Measurements from ENCODE around the gene CDK14. TPM values are rescaled to one million over a fixed set of nuclear protein-coding genes. Genes with fewer than 3 reads are reported as not detected.

CDK14 gene
- 23.5 TPM for total RNA-seq

- DNase-seq (ENCODE audit: low spot score), result peak; percentile 73
Measured at GRCh38 chr7:90595801-90596670, at the start of gene CDK14. Gene CDK14 (plus strand): TSS chr7:90596321. CDS start chr7:90596628, 307 bp downstream.

- no peak for DNase-seq (ENCODE audit: low spot score)
Measured at GRCh38 chr7:90551036-90551435, 45.1 kb upstream of the CDK14 start.

GRCh38 chr7:90552521-90552920, 43.6 kb upstream of the CDK14 start:
- no peak for DNase-seq (ENCODE audit: low spot score)

- no peak for DNase-seq (ENCODE audit: low spot score)
Measured at GRCh38 chr7:90560730-90561129, 35.4 kb upstream of the CDK14 start.

- DNase-seq (ENCODE audit: low spot score), result no peak
Measured at GRCh38 chr7:90563286-90563685, 32.8 kb upstream of the CDK14 start.

GRCh38 chr7:90564455-90564854, 31.7 kb upstream of the CDK14 start:
- DNase-seq (ENCODE audit: low spot score), result no peak

GRCh38 chr7:90568213-90568612, 27.9 kb upstream of the CDK14 start:
- no peak for DNase-seq (ENCODE audit: low spot score)

- DNase-seq (ENCODE audit: low spot score), result no peak
Measured at GRCh38 chr7:90569368-90569767, 26.8 kb upstream of the CDK14 start.

- no peak for DNase-seq (ENCODE audit: low spot score)
Measured at GRCh38 chr7:90570373-90570959, 25.7 kb upstream of the CDK14 start.

- DNase-seq (ENCODE audit: low spot score), result no peak
Measured at GRCh38 chr7:90574146-90574819, 21.8 kb upstream of the CDK14 start.

- DNase-seq (ENCODE audit: low spot score), result no peak
Measured at GRCh38 chr7:90574820-90575187, 21.3 kb upstream of the CDK14 start.

GRCh38 chr7:90579181-90579688, 16.9 kb upstream of the CDK14 start:
- no peak for DNase-seq (ENCODE audit: low spot score)

GRCh38 chr7:90580051-90580450, 16.1 kb upstream of the CDK14 start:
- DNase-seq (ENCODE audit: low spot score), result no peak

- no peak for DNase-seq (ENCODE audit: low spot score)
Measured at GRCh38 chr7:90582164-90582563, 14.0 kb upstream of the CDK14 start.

GRCh38 chr7:90584378-90584777, 11.7 kb upstream of the CDK14 start:
- DNase-seq (ENCODE audit: low spot score), result no peak

GRCh38 chr7:90586091-90586490, 10.0 kb upstream of the CDK14 start:
- no peak for DNase-seq (ENCODE audit: low spot score)

- DNase-seq (ENCODE audit: low spot score), result no peak
Measured at GRCh38 chr7:90587766-90588165, 8.4 kb upstream of the CDK14 start.

- no peak for DNase-seq (ENCODE audit: low spot score)
Measured at GRCh38 chr7:90592033-90592432, 4.1 kb upstream of the CDK14 start.

- DNase-seq (ENCODE audit: low spot score), result no peak
Measured at GRCh38 chr7:90593205-90593604, 2.9 kb upstream of the CDK14 start.

- no peak for DNase-seq (ENCODE audit: low spot score)
Measured at GRCh38 chr7:90594751-90595317, 1.3 kb upstream of the CDK14 start.

- DNase-seq (ENCODE audit: low spot score), result no peak
Measured at GRCh38 chr7:90595342-90595800, 750 bp upstream of the CDK14 start.

Measured in ureter (tissue), 1 donor.